Endothelial cell of umbilical vein (primary cell): ENCODE data around the gene AMTN. TPM values are rescaled to one million over a fixed set of nuclear protein-coding genes. Genes with fewer than 3 reads are reported as not detected.

Experiments used
- BruUV-seq: library from RNA; stranded (reverse); fragments of 400-500 nt; replicated peaks from 2 replicates; lab custom pipeline; 2021; lab: Mats Ljungman, UMichigan
- CTCF ChIA-PET: fragments of 300-600, 350-600 bp; sonication (Branson Sonifier 250); formaldehyde crosslinking; loops from one replicate; lab custom pipeline; 2021; ENCODE audit warnings: antibody characterized with exemption, inconsistent platforms; lab: Charles Lee
- POLR2A ChIA-PET: fragments of 300-600, 350-600 bp; sonication (Branson Sonifier 250); formaldehyde crosslinking; loops from one replicate; lab custom pipeline; 2021; ENCODE audit warnings: antibody characterized with exemption, inconsistent platforms; lab: Charles Lee
- DNase-seq: peaks from one replicate; pipeline ENCODE4 v3.0.0-alpha.2; 2011; ENCODE audit warnings: low read depth, low spot score
- FAIRE-seq: peaks from 2 replicates; lab custom pipeline; 2011; peaks lifted over from hg19 to GRCh38; lab: Jason Lieb, UNC
- H2AFZ ChIP-seq: 2 replicates; pipeline ENCODE4 v1.6.0; 2012; ENCODE audit warnings: low read depth, low read length, control low read depth, inconsistent platforms
- H3K27ac ChIP-seq: 2 replicates; pipeline ENCODE4 v1.5.1; 2011; ENCODE audit warnings: low read depth, mild to moderate bottlenecking, control low read depth, low read length, moderate library complexity; ENCODE audit not compliant: insufficient read depth
- H3K27me3 ChIP-seq, 2 experiments: 2 replicates each; pipeline versions ENCODE4 v1.6.0 to v1.6.1; 2011; ENCODE audit warnings: low read length in 2 of 2, mixed read lengths in 1 of 2; ENCODE audit not compliant: control insufficient read depth in 2 of 2, insufficient read depth in 2 of 2
- H3K36me3 ChIP-seq, 2 experiments: 2 replicates in 1 of 2; 3 replicates in 1 of 2; pipeline ENCODE4 v1.5.1; 2011; ENCODE audit warnings: low read length in 2 of 2, mild to moderate bottlenecking in 1 of 2, moderate library complexity in 1 of 2; ENCODE audit not compliant: control insufficient read depth in 2 of 2, insufficient read depth in 2 of 2; ENCODE audit errors: extremely low read depth in 1 of 2
- H3K4me1 ChIP-seq: 3 replicates; pipeline ENCODE4 v1.5.1; 2011; ENCODE audit warnings: mild to moderate bottlenecking, low read length; ENCODE audit not compliant: control insufficient read depth, insufficient read depth; ENCODE audit errors: extremely low read depth
- H3K4me2 ChIP-seq: 2 replicates; pipeline ENCODE4 v1.6.1; 2011; ENCODE audit warnings: low read length, control low read depth, mixed read lengths; ENCODE audit not compliant: insufficient read depth
- H3K4me3 ChIP-seq, 3 experiments: fragments of 200-600 bp in 1 of 3; sonication (generic), shearing (Covaris generic) in 1 of 3; replicated peaks in 1 of 3; 2 replicates each; pipeline ENCODE4 v1.5.1; 2011 to 2016; ENCODE audit warnings: control low read depth in 3 of 3, low read length in 3 of 3, mild to moderate bottlenecking in 2 of 3, inconsistent platforms in 1 of 3, low read depth in 1 of 3, moderate library complexity in 1 of 3; ENCODE audit not compliant: insufficient read depth in 1 of 3
- H3K79me2 ChIP-seq: 2 replicates; pipeline ENCODE4 v1.6.0; 2012; ENCODE audit warnings: low read length, inconsistent platforms; ENCODE audit not compliant: control insufficient read depth, insufficient read depth
- H3K9ac ChIP-seq: replicated peaks from 2 replicates; pipeline ENCODE3; 2011; ENCODE audit warnings: low read length, control low read depth; ENCODE audit not compliant: insufficient read depth; ENCODE audit errors: extremely low read depth
- H3K9me1 ChIP-seq: replicated peaks from 3 replicates; pipeline ENCODE4 v1.6.0; 2011; ENCODE audit warnings: mild to moderate bottlenecking, low read length; ENCODE audit not compliant: control insufficient read depth, insufficient read depth; ENCODE audit errors: extremely low read depth
- H3K9me3 ChIP-seq: replicated peaks from 2 replicates; pipeline ENCODE4 v1.5.1; 2012; ENCODE audit warnings: low read length, inconsistent platforms; ENCODE audit not compliant: control insufficient read depth, insufficient read depth
- H4K20me1 ChIP-seq: replicated peaks from 2 replicates; pipeline ENCODE3; 2011; ENCODE audit warnings: mild to moderate bottlenecking, low read length; ENCODE audit not compliant: control insufficient read depth, insufficient read depth; ENCODE audit errors: extremely low read depth
- FOS ChIP-seq: IDR thresholded peaks from 2 replicates; pipeline ENCODE4 v1.6.1; 2011; ENCODE audit warnings: mild to moderate bottlenecking, low read length, moderate library complexity, borderline replicate concordance; ENCODE audit not compliant: insufficient read depth
- GATA2 ChIP-seq: IDR thresholded peaks from 2 replicates; pipeline ENCODE4 v1.7.0; 2011; ENCODE audit warnings: low read depth, mild to moderate bottlenecking, moderate library complexity, mixed read lengths, low read length; ENCODE audit not compliant: insufficient read length, insufficient read depth
- JUN ChIP-seq: IDR thresholded peaks from 2 replicates; pipeline ENCODE4 v1.6.1; 2011; ENCODE audit warnings: borderline replicate concordance, low read depth; ENCODE audit not compliant: insufficient read length, insufficient read depth
- MYC ChIP-seq: IDR thresholded peaks from one replicate; pipeline ENCODE4 v1.6.1; 2011; ENCODE audit warnings: mild to moderate bottlenecking, low read depth, low read length
- POLR2A ChIP-seq: IDR thresholded peaks from 2 replicates; pipeline ENCODE4 v1.6.1; 2012; ENCODE audit warnings: low read depth, mild to moderate bottlenecking, control low read depth, low read length
- dilution Hi-C: fragments of 300-500 bp; cut with MboI; formaldehyde crosslinking; loops from one replicate; pipeline ENCODE4 v1.15.0; 2019; ENCODE audit warnings: low sequenced_read_pairs; ENCODE audit not compliant: extremely low pct_ligation_motif_present
- intact Hi-C: fragments of 100-400 bp; cut with micrococcal nuclease; formaldehyde crosslinking; loops from one replicate; pipeline ENCODE4 v1.10.0; 2022
- polyA plus RNA-seq, 4 experiments: library from polyadenylated mRNA; depleted of rRNA in 3 of 4; stranded (reverse) in 3 of 4; unstranded in 1 of 4; fragments of >200 nt; gene quantifications; 2 replicates each; pipeline versions ENCODE4 v1.2.1 to v1.2.3, GENCODE V29; 2011 to 2012; ENCODE audit warnings: missing spikeins in 1 of 4
- total RNA-seq: library from RNA; stranded (reverse); gene quantifications from 2 replicates; pipeline ENCODE4 v1.2.3, GENCODE V29; 2021
- TF ChIP-seq, protein P1 (sequence below), 2 donors: IDR thresholded peaks; 1 replicate in 1 of 2; 2 replicates in 1 of 2; pipeline ENCODE4 v1.5.1; 2011; ENCODE audit warnings: low read length in 2 of 2, mild to moderate bottlenecking in 2 of 2, moderate library complexity in 2 of 2, control low read depth in 1 of 2, inconsistent platforms in 1 of 2, low read depth in 1 of 2; ENCODE audit not compliant: insufficient read depth in 1 of 2; ENCODE audit errors: extremely low read depth in 1 of 2

Gene AMTN
- total and polyA plus RNA-seq, 2 donors (not counting 3 experiments of a cell fraction or from before 2014, with no cell fraction given) = 0.95 TPM; not detected in 1

DNA sequence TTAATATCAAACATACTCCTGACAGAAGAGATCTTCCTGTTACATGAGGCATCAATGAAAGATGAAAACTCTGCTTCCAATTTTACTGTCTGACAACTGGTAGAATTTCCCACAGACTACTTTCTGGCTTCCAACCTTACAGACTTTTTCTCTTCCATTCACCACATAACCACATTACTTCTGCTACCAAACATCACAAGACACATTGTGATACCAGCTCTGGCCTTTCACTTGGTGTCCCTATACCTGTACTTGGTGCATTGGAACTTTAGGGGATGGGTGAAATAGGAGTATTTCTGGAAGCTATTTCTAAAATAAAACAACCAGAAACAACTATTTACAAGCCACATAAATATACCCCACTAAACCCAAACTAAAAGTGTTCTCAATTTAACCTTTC is 20.5 kb downstream of the AMTN start:
- H3K9ac ChIP-seq = no peak overlapping the region
- H3K4me1 ChIP-seq = no peaks in the 10 kb centered on the region
- H3K4me2 ChIP-seq = no peak overlapping the region
- no peak overlapping the region for H2AFZ ChIP-seq
- no peaks in the 10 kb centered on the region for H3K36me3 ChIP-seq
- no peak overlapping the region for H3K27ac ChIP-seq
- no TSS peak for BruUV-seq
- no peaks in the 10 kb centered on the region for H4K20me1 ChIP-seq
- H3K9me1 ChIP-seq = no peaks in the 10 kb centered on the region
- FAIRE-seq = no peak
- peaks cover 0 to 3% of the 10 kb centered on the region in 2 experiments for H3K27me3 ChIP-seq
- ChIA-PET POLR2A (no interaction called here), CTCF (no interaction called here)
- DNase-seq = no peak
- H3K4me3 ChIP-seq = no peak overlapping the region
- dilution Hi-C loops (no loop called here), intact Hi-C loops (no loop called here)
- no peaks in the 10 kb centered on the region for H3K79me2 ChIP-seq
- TF ChIP-seq MYC = no peak
- TF ChIP-seq POLR2A = no peak
- TF ChIP-seq JUN = no peak
- TF ChIP-seq, protein P1, sequence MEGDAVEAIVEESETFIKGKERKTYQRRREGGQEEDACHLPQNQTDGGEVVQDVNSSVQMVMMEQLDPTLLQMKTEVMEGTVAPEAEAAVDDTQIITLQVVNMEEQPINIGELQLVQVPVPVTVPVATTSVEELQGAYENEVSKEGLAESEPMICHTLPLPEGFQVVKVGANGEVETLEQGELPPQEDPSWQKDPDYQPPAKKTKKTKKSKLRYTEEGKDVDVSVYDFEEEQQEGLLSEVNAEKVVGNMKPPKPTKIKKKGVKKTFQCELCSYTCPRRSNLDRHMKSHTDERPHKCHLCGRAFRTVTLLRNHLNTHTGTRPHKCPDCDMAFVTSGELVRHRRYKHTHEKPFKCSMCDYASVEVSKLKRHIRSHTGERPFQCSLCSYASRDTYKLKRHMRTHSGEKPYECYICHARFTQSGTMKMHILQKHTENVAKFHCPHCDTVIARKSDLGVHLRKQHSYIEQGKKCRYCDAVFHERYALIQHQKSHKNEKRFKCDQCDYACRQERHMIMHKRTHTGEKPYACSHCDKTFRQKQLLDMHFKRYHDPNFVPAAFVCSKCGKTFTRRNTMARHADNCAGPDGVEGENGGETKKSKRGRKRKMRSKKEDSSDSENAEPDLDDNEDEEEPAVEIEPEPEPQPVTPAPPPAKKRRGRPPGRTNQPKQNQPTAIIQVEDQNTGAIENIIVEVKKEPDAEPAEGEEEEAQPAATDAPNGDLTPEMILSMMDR (IDR thresholded peaks at IDR 0.05; ENCODE audit: extremely low read depth in 1 of 2, insufficient read depth in 1 of 2, low read depth in 1 of 2, low read length in 2 of 2) = no peak
- TF ChIP-seq GATA2 = no peak
- H3K9me3 ChIP-seq = no peaks in the 10 kb centered on the region

DNA sequence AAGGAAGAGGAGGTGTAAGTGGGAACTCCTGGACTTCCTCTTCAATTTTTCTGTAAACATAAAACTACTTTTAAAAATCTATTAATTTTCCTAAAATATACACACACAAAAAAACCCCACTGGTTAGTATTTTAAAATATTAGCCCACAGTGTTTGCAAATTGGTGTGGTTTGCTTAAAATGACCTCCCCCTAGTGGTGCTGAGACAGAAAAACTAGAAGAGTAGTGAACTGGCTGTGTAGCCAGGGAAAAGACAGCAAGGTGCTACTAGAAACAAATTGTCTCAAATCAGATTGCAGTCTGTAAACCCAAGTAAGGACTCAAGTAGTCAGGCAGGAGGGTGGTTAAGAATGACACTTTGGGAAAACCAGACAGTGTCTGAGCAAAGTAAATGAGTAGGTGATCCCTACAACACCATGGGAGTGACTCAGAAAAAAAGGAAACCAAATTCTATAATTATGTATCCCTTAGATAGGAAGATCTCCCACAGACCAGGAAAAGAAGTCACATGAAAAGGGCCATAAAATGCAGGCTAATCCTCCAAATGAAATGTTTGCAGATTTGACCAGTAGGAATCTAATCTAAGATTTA is 26.0 kb downstream of the AMTN start:
- peak; percentile 23 for DNase-seq
- H4K20me1 ChIP-seq = no peaks in the 10 kb centered on the region
- intact Hi-C loops = no loop called here
- CTCF ChIA-PET = no interaction called here
- H3K36me3 ChIP-seq = no peaks in the 10 kb centered on the region
- no peak overlapping the region for H3K27ac ChIP-seq
- H3K4me1 ChIP-seq = no peaks in the 10 kb centered on the region
- H3K9me3 ChIP-seq = no peaks in the 10 kb centered on the region
- dilution Hi-C loops = no loop called here
- POLR2A ChIA-PET = no interaction called here
- H3K4me3 ChIP-seq = no peak overlapping the region
- H3K27me3 ChIP-seq = peaks cover 0 to 3% of the 10 kb centered on the region in 2 experiments
- BruUV-seq = no TSS peak
- no peaks in the 10 kb centered on the region for H3K79me2 ChIP-seq
- TF ChIP-seq JUN = no peak
- TF ChIP-seq, protein P1 (IDR thresholded peaks at IDR 0.05; ENCODE audit: extremely low read depth in 1 of 2, insufficient read depth in 1 of 2, low read depth in 1 of 2, low read length in 2 of 2) = peak; percentile 28 to 53
- no peak for TF ChIP-seq FOS
- no peak for TF ChIP-seq POLR2A
- no peak for FAIRE-seq
- H2AFZ ChIP-seq = no peak overlapping the region
- no peaks in the 10 kb centered on the region for H3K9me1 ChIP-seq
- H3K9ac ChIP-seq = no peak overlapping the region
- no peak overlapping the region for H3K4me2 ChIP-seq
